GM21723 (cell line): ENCODE data around the gene INPP5K.
"Not testable (repeated sequence)": the region's sequence is repeated elsewhere in the genome, so short reads cannot be mapped to it uniquely, and the experiment has no call there.

Experiments
- ATAC-seq: cut with Tn5 transposase; IDR thresholded peaks from one replicate; pipeline ENCODE4 v1.9.1; 2021; ENCODE audit warnings: mild to moderate bottlenecking, moderate library complexity; ENCODE audit not compliant: unreplicated experiment

INPP5K gene

DNA sequence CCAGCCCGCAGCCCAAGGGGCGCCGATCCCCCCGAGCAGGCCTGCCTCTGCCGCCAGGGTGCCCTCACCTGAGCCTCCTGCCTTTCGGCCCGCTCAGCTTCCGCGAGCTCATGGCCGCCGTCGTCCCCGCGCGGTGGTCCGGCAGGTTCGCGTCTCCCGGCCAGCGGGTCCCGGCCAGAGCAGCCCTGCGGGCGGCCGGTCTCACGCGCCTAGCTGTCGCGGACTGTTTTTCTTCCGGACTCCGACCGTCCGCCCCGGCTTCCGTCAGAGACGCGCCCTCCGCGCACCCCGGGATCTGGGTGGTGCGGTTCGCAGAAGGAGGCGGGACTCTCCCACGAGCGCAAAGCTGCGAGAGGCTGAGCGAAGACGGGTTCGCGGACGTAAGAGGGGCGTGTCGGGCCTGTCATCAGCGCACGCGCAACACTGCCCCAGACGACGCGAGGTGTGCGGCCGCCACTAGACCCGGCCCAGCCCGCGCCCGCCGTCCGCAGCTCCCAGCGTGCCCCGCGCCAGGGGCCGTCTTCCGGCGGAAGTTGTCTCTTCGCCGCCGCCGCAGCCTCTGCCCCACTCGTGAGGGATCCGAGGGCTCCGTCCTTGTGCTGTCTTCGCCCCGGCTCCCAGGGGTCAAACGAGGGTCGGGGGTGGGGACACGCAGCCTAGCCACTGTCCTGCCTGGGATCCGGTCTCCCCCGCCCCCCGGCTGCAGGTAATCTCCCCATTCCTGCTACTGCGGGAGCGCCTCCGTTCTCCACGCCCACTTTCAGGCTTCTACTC is at the start of gene INPP5K:
INPP5K (minus strand) TSS at position 225 of the 774 bp plus-strand sequence; CDS start at position 112, 113 bp downstream.
- ATAC-seq: peak; percentile 84

DNA sequence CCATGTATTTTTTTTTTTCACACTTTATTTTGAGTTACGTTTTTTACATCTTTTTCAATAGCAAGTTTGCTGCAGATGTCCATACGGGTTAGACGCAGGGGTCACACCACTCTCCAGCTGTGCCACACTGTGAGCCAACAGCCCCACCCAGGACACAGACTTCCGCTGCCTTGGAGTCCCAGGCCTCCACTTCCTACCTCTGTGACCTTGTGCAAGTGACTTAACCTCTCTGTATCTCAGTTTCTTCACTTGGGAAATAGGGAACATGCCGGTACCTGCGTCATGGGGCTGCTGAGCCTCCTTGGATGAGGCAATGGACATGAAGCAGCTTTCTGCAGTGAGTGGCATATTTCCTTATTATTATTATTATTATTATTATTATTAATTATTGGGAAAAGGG is 49.5 kb upstream of the INPP5K start:
- ATAC-seq: no peak

DNA sequence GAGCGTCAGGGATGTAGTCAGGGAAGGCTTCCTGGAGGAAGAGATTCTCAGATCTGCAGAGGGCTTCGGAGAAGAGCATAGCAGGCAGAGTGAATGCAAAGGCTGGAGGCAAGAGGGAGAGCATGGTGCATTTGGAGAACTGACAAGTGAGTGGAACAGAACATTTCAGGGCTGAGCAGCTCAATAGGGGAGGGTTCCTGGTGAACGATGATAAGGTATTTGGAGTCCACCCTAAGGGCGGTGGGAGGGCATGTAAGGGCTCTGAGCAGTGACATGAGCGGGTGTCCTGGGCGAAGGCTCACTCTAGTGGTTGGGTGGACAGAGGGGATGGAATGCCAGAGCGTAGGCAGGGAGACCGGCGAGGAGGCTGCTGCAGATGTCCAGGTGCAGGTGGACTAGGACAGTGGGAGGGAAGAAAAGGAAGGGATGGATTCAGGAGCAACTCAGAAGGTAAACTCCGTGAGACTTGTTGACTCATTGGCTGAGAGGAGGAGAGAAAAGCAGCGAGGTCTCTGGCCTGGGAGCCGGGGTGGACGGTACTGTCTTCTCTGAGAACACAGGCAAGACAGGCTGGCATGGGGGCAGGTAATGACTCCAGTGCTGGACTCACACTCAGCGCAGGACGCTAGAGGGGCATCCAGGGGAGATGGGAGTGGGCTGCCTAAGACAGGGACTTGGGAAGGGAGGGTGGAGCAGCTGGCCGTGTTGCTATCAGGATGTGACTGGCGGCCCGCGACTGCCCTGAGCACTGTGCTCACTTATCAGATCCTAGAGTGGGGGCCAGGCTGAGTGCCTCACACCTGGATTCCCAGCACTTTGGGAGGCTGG is 47.6 kb upstream of the INPP5K start:
- ATAC-seq: no peak

DNA sequence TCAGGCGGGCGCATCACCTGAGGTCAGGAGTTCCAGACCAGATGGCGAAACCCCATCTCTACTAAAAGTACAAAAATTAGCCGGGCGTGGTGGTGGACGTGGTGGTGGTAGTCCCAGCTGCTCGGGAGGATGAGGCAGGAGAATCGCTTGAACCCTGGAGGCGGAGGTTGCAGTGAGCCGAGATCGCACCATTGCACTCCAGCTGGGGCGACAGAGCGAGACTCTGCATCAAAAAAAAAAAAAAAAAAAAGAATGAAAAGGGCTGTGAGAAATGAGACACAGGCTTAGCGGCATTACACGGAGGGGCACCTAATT is 47.0 kb upstream of the INPP5K start:
- not testable (repeated sequence) for ATAC-seq

DNA sequence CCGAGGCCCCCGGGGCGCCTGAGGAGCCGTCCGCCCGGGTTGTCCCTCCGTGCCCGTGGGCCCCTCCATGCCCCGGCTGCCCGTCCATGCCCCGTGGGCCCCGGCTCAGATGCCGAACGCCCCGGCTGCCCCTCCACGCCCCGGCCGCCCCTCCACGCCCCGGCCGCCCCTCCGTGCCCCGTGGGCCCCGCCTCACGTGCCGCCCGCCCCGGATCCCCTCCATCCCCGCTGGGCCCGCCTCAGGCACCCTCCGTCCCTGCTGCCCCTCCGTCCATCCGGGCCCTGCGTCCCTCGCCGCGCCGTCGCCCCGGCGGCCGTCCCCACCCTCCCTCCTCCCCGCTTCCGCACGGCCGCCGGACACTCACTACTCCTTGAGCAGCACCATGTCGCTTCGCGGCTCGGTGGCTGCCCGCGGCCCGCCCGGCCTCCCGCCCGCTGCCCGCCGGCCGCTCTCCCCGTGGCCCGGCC is 45.8 kb upstream of the INPP5K start:
- peak; percentile 30 for ATAC-seq

DNA sequence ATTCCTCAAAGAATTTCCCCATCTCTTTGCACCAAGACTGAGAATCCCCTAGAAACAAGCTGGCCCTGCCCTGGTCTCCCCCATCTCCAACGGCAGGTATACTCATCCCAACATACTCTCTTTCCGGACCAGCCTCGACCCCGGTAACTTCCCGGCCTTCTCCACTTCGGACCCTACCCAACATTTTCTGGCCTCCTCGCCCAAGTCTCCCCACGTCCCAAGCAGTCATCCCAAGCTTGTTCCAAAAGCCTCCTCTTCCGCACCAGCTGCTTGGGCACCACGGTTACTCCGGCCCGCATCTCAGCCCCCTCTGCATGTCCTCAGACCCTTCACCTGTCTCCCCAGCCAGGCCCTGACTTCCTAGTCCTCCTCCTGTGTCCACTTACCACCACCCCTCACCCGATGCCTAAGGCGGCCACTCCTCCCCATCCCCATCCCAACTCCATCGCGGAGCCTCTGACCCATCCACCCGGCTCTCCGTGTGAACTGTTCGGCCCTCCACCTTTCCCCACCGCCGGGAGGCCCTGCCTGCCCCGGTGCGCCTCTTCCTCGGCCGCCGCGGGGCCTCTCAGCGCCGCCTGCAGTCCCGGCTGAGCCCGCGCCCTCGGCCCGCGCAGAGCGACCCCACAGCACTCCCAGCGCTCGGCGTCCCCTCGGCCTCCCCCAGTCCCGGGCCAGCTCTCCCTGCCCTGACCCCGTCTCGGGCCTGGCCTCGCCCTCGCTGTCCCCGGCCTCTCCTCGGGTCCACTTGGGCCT is 45.2 kb upstream of the INPP5K start:
- ATAC-seq: peak; percentile 29

DNA sequence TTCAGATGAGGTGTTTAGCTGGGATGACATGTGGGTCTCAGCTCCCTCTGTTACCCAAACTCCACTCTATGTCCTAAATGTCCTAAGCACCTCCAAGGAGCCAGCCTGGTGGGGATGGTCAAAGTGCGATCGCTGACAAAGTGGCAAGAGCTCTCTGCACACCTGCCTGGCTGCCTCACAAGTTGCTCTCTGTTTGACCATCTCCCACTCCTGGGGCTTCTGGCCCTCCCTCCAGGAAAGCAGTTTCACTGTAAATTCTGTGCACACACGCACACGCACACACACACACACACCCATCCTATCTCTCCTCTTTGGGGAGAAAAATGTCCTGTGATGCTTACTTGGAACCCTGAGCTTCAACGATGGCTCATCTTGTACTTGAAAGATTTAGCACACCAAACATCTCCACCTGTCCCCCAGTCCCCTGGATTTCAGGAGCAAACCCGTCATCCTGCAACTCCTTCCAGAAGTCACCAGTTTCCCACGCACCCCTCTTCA is 44.5 kb upstream of the INPP5K start:
- no peak for ATAC-seq

DNA sequence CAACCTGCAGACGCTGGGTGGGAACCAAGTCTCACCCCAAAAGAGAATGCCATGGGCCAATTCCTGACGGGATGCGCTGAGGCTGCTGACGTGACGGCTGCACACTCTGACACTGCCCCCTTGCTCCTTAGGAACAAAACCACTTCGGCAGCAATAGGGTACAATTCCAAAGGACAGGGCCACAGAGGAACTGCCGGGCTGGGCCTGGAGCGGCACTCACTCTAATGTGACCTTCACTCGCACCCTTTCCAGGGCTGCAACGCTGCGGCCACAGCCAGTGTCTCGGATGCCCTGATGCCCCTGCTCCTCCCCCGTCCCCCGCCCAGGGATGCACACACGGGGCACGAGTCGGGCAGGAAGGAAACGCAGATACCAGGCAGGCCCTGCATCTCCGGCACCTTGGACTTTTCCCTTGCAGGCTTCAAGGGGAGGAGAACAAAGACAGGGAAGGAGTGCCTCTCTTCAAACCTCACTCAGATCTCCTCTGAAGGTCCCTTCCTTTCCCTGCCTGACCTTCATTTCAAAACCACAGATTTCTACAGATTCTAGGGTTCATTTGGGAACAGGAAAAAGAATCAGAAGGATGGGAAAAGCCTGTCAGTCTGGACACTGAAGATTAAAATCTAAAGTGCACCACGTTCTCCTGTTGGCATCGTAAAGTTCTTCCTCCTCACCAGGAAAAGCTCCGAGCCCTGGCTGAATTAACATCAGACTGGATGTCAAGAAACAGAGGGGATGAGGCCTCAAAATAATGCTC is 43.9 kb upstream of the INPP5K start:
- ATAC-seq: no peak

DNA sequence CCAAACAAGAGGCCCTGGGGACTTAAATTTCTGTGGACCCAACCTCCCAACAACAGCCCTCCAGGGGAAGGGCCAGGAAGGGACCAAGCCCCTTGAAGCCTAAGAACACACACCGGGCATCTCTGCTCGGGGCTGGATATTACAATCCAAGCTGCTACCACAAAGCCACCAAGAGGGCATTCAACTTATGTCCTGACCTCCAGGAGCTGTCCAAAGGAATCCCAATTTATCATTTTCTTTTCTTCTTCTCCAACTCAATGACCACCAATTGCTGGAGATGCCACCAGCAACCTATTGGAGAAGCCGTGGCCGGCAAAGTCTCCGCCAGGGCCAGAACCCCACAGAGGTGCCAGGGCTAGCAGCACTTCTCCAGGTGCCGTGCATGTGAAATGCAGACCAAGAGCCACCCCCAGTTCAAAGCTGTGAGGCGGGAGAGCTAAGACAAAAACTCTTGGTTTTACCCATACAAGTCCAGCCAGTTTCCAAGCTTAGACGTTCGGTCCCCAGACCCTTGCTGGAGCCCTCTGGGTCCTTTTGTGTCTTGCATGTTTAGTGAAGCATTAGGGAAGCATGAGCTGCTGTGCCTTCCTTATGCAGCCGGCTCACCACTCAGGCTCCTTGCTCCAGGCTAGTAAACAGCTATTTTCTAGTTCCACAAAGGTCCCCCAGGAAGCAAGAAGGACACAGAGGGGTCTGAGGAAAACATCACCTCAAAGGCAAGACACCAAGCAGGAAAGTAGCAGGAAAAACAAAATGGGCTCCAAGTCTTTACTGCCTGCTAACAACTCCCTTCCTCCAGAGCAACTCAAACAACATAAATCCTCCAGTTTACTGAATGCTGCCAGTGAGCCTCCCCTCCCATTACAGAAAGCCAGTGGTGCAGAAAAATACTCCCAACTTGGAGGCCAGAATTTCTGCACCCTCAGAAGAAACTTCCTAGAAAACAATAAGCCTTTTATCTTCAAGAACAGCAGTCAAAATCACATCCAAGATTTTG is 42.9 kb upstream of the INPP5K start:
- ATAC-seq: no peak

DNA sequence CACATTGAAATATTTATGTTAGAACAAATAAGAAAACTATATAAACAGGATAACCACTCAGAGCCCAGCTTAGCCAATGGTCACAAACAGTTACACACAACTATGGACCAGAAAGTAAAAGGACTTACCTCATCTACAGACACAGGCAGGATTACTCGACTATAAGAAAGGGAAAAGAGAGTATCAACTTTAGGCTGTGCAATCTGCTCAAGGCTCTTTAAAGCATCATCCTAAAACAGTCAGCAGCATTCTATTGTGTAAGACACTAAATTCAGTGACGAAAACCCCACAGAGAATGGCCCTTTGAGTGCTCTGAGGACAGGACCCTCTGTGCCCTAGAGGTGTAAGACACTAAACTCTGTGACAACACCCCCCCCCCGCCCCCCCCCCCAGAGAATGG is 42.0 kb upstream of the INPP5K start:
- no peak for ATAC-seq

DNA sequence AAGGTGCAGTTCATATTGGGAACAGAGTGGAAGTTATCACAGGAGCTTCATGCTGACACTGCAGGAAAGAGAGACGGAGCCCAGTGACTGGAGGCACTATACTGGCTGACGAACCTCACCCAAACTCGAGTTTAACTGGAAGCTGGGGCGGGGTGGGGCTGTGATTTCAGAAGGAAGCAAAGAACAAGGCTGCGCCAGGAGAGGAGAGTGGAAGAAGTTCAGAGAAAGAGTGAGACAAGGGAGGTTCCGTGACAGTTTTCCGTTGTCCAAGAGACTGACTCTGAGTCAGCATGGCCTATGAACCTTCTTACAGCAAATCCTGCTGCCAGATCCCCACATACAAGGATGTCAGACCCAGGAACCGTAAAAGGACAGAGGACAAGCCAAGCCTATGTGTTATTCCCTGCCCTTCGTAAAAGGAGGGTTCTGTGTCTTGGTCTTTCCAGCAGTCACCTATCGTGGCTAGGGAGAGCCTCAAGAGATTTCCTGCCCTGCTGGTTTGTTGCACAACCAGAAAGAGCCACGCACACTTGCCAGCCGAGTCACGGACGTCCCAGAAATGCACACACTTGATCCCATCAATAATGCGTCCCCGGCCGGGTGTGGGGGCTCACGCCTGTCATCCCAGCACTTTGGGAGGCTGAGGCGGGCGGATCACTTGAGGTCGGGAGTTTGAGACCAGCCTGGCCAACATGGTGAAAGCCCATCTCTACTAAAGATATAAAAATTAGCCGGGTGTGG is 41.1 kb upstream of the INPP5K start:
- no peak for ATAC-seq

DNA sequence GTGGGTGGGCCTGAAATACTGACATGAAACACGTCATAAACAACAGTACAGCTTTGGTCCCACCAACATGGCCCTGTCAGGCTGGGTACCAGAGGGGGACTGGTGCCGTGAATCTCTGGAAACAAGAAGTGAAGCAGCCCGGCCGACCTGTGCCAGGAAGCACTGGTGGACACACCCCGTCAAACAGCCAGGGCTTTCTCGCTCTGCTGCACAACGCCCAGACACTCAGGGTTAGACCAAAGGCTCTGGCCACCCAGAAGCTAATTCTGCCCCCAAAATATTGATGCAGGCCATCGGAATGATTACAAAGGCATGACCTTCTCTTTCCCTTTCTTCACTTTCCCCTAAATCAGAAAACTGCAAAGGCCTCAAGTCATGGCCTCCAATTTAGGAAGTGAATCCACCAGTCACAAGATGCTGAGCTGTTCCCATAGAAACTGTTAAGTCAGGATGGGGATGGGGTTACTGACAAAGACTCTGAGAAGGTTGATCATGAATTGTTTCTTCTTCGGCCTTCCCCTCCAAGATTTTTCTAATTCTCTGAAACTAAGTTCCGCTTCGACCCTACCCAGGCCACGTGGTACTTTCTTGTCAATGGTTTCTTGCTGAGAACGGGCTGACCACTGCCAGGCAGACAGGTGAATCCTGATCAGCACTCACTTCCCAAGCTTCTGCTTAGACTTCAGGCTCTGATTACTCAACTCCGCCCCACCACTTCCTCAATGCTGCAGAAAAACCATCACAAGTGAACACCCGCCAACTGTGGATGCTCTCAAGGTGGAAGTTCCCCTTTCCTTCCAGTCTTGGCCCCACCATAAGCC is 39.4 kb upstream of the INPP5K start:
- ATAC-seq: no peak

DNA sequence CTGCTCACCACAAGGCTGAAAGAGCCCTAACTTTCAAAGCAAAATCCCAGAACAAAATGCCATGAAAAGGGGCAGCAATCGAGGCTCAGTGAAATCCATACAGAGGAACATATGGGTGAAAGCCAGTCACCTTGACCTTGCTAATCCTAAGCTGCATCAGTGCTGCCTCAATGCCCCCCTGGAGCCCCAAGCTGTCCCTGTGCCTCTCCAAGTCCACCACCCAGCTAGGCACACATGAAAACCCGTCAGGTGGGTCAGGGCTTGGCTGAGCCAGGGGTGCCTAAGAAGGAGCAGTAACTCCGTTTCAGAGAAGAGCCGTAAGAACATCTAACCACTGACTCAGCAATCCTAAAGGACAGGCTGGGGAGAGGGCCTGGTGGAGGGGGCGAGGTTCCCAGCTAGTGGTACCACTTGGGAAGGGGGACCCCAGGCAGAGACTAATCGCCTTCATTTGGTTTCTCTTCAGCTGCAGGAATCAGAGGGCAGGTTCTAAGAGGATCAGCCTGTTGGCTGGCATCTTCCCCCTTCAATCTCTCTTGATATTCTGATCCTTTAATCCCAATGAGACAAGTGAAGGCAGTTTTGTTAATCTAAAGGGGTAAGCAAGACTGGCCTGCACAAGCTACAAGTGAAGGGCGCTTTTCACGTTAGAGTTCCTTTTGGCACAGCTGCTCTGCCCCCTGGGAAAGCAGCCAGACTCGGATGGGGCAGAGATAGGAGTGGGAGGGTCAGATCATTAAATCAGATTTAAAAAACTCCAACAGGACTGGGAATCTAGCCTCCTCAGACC is 38.5 kb upstream of the INPP5K start:
- ATAC-seq: no peak

DNA sequence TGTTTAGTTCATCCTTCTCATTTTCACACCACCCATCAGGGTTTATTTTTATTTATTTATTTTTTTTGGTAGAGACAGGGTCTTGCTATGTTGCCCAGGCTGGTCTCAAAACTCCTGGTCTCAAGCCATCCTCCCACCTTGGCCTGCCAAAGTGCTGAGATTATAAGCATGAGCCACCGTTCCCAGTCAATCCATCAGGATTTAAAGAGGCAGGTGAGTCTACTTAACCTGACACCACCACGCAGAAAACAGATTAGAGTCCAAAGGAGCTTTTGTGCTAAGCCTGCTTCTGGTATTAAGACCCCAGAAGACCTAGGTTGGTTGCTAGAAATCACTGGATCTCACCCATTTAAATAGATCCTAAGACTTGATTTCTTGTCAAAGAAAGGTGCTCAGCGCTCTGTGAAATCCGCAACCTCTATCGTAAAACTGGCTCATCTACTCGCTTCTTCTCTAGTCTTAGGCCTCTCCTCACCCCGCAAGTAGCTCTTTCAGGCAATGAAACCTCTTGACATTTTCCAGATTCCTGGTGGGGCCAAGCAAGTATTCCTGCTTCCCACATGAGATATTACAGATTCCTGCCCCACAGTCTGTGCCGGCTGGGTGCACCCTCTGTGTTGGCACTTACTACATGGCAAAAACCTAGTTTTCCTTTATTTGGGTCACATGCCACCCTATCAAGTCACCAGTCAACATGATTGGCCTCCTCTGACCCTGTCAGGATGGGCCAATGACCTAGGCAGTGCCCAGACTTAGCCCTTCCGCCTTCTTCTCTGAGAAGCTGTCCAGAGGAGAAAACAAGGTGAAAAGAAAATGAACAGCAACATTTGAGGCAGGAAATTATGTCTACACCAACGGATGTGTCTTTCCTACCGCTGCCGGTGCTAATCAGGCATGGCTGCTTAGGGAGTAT is 37.2 kb upstream of the INPP5K start:
- no peak for ATAC-seq

DNA sequence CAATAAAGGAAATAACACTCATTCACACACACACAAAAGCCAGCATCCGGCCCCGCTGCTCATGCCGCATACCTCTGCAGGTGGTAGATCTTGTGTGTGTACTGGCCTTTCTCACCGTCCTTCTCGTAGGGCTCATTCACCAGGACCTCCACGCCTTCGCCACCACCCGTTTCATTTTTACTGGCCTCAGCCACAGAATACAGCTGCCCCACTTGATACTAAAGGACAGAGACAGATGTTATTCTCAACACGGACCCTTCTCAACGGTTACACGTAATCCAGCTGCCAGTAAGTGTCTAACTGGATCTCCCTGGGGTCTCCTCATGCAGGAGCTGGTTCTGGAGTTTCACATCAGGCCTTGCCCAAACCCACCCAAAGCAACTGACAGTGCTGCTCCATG is 36.5 kb upstream of the INPP5K start:
- no peak for ATAC-seq

DNA sequence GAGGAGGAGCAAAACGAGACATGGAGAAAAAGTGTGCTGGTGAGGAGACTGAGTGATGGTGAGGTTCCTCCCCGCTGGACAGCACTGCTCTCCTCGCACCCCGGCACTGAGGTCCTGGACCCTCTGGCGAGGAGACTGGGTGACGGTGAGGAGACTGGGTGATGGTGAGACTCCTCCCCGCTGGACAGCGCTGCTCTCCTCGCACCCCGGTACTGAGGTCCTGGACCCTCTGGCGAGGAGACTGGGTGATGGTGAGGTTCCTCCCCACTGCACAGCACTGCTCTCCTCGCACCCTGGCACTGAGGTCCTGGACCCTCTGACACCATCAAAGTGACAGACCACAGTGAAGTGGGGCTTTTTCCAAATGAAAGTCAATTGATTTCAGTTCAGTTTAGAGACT is 35.3 kb upstream of the INPP5K start:
- no peak for ATAC-seq
